Measurements from ENCODE around the gene CPEB4.

- TF ChIP-seq RNF2 (IDR thresholded peaks at IDR 0.05; ENCODE audit: borderline replicate concordance, low read depth, low read length, missing control alignments, poor library complexity, severe bottlenecking) = no peak
- TF ChIP-seq TCF12 (IDR thresholded peaks at IDR 0.05; ENCODE audit: low read depth, low read length) = no peak
- no peak for TF ChIP-seq HDAC2 (IDR thresholded peaks at IDR 0.05; ENCODE audit: borderline replicate concordance in 1 of 2, low read depth in 2 of 2, low read length in 2 of 2)
- TF ChIP-seq EGR1 (IDR thresholded peaks at IDR 0.05; ENCODE audit: borderline replicate concordance, low read depth, low read length) = peak; percentile 71; the same call in 1 of the 2 replicates
- TF ChIP-seq RAD21 (IDR thresholded peaks at IDR 0.05 in 1 of 2, conservative IDR thresholded peaks at IDR 0.05 in 1 of 2; ENCODE audit: low read depth in 2 of 2, low read length in 2 of 2) = 0 out of 4 replicates have a peak, but pooled peaks of 1 of the 2 experiments have one; percentile 4
- TF ChIP-seq POLR2A (IDR thresholded peaks at IDR 0.05; ENCODE audit: control extremely low read depth in 1 of 2, low read depth in 2 of 2, low read length in 2 of 2) = peak; percentile 81 to 87
- no peak for TF ChIP-seq CTCF (IDR thresholded peaks at IDR 0.05; ENCODE audit: control extremely low read depth in 1 of 3, insufficient read depth in 1 of 3, low read depth in 1 of 3, low read length in 3 of 3)
- no peak for TF ChIP-seq ZNF274 (IDR thresholded peaks at IDR 0.05; ENCODE audit: borderline replicate concordance, extremely low read depth, low read length)
- TF ChIP-seq SP1 (IDR thresholded peaks at IDR 0.05; ENCODE audit: low read depth, low read length) = peak; percentile 79
- no peak for TF ChIP-seq PHF8 (conservative IDR thresholded peaks at IDR 0.05; ENCODE audit: low read depth, low read length)
- TF ChIP-seq CREB1 (IDR thresholded peaks at IDR 0.05) = no peak
- TF ChIP-seq SAP30 (IDR thresholded peaks at IDR 0.05; ENCODE audit: insufficient read depth, insufficient replicate concordance, low read length) = no peak
- no peak for TF ChIP-seq SIN3A (conservative IDR thresholded peaks at IDR 0.05 in 1 of 2, IDR thresholded peaks at IDR 0.05 in 1 of 2; ENCODE audit: low read depth in 1 of 2, low read length in 2 of 2)
These were observed 29.9 kb downstream of the CPEB4 start for GRCh38 chr5:173917788-173918786.

Data from H1 (cell line).